ENCODE data around the gene MRPL3.
"Not testable (repeated sequence)": the region's sequence is repeated elsewhere in the genome, so short reads cannot be mapped to it uniquely, and the experiment has no call there.

Gene MRPL3

GRCh38 chr3:131491775-131492174 lies 11.0 kb downstream of the MRPL3 start:
- DNase-seq: no peak

- DNase-seq: no peak
Observed at GRCh38 chr3:131491084-131491483, 11.7 kb downstream of the MRPL3 start.

GRCh38 chr3:131486545-131486944 lies 16.2 kb downstream of the MRPL3 start:
- not testable (repeated sequence) for DNase-seq

GRCh38 chr3:131485119-131485518 lies 17.7 kb downstream of the MRPL3 start:
- no peak for DNase-seq

GRCh38 chr3:131484496-131485111 lies 18.2 kb downstream of the MRPL3 start:
- DNase-seq: no peak

GRCh38 chr3:131480116-131480515 lies 22.7 kb downstream of the MRPL3 start:
- no peak for DNase-seq

- no peak for DNase-seq
Observed at GRCh38 chr3:131477813-131478212, 25.0 kb downstream of the MRPL3 start.

GRCh38 chr3:131474115-131474514 lies 28.7 kb downstream of the MRPL3 start:
- DNase-seq: no peak

GRCh38 chr3:131470377-131470776 lies 32.4 kb downstream of the MRPL3 start:
- no peak for DNase-seq

- no peak for DNase-seq
Observed at GRCh38 chr3:131458653-131459052, 44.1 kb downstream of the MRPL3 start.

GRCh38 chr3:131457220-131457619 lies 45.6 kb downstream of the MRPL3 start:
- DNase-seq: no peak

GRCh38 chr3:131454501-131454900 lies 48.3 kb downstream of the MRPL3 start:
- DNase-seq: no peak

- no peak for DNase-seq
Observed at GRCh38 chr3:131453533-131453932, 49.2 kb downstream of the MRPL3 start.

GRCh38 chr3:131447349-131447748 lies 55.4 kb downstream of the MRPL3 start:
- DNase-seq: no peak

- no peak for DNase-seq
Observed at GRCh38 chr3:131444180-131444579, 58.6 kb downstream of the MRPL3 start.

GRCh38 chr3:131439084-131439483 lies 63.7 kb downstream of the MRPL3 start:
- DNase-seq: no peak

- DNase-seq: no peak
Observed at GRCh38 chr3:131435000-131435399, 67.8 kb downstream of the MRPL3 start.

- no peak for DNase-seq
Observed at GRCh38 chr3:131432441-131432840, 70.3 kb downstream of the MRPL3 start.

- no peak for DNase-seq
Observed at GRCh38 chr3:131431754-131432153, 71.0 kb downstream of the MRPL3 start.

GRCh38 chr3:131427226-131427625 lies 75.5 kb downstream of the MRPL3 start:
- DNase-seq: no peak

- no peak for DNase-seq
Observed at GRCh38 chr3:131421957-131422498, 80.7 kb downstream of the MRPL3 start.

GRCh38 chr3:131421301-131421700 lies 81.5 kb downstream of the MRPL3 start:
- DNase-seq: no peak

GRCh38 chr3:131417751-131418150 lies 85.0 kb downstream of the MRPL3 start:
- DNase-seq: no peak
